Kidney (tissue), 14 donors: ENCODE measurements around the gene PXYLP1. TPM values are rescaled to one million over a fixed set of nuclear protein-coding genes. Genes with fewer than 3 reads are reported as not detected.
A peak's percentile ranks its signal among the peaks of the same experiment; 100 is the strongest.

Experiments used
- DNase-seq, 5 donors: peaks; one replicate each; pipeline ENCODE4 v3.0.0-alpha.2; 2013 to 2020
- FAIRE-seq: peaks from 2 replicates; lab custom pipeline; 2012; peaks lifted over from hg19 to GRCh38; lab: Jason Lieb, UNC
- H3K27ac ChIP-seq, 2 donors: one replicate each; pipeline ENCODE4 v1.7.0; 2013; ENCODE audit warnings: low read depth in 2 of 2, low read length in 2 of 2, inconsistent platforms in 1 of 2
- H3K27me3 ChIP-seq: one replicate; pipeline ENCODE4 v1.7.1; 2013; ENCODE audit warnings: low read length, inconsistent platforms; ENCODE audit not compliant: control insufficient read depth, insufficient read depth
- H3K36me3 ChIP-seq, 3 donors: one replicate each; pipeline versions ENCODE4 v1.7.0 to v1.7.1; 2013; ENCODE audit warnings: low read length in 3 of 3, control low read depth in 1 of 3, inconsistent platforms in 1 of 3; ENCODE audit not compliant: insufficient read depth in 3 of 3, control insufficient read depth in 2 of 3
- H3K4me1 ChIP-seq, 3 donors: one replicate each; pipeline versions ENCODE4 v1.7.0 to v1.7.1; 2013; ENCODE audit warnings: low read length in 3 of 3, inconsistent platforms in 1 of 3, low read depth in 1 of 3; ENCODE audit not compliant: control insufficient read depth in 2 of 3, insufficient read depth in 2 of 3
- H3K4me3 ChIP-seq, 3 donors: one replicate each; pipeline versions ENCODE4 v1.7.0 to v1.8.1; 2013; ENCODE audit warnings: low read length in 3 of 3, control low read depth in 1 of 3, inconsistent platforms in 1 of 3
- H3K9ac ChIP-seq, 3 donors: one replicate each; pipeline versions ENCODE4 v1.7.0 to v1.7.1; 2013; ENCODE audit warnings: low read length in 3 of 3, control low read depth in 1 of 3, inconsistent platforms in 1 of 3
- H3K9me3 ChIP-seq, 3 donors: one replicate each; pipeline versions ENCODE4 v1.7.0 to v1.7.1; 2013; ENCODE audit warnings: low read length in 3 of 3, control low read depth in 1 of 3, inconsistent platforms in 1 of 3; ENCODE audit not compliant: control insufficient read depth in 2 of 3, insufficient read depth in 1 of 3
- CTCF ChIP-seq: IDR thresholded peaks from 3 replicates; pipeline ENCODE4 v1.5.1; 2012; ENCODE audit warnings: mild to moderate bottlenecking, moderate library complexity, borderline replicate concordance; ENCODE audit not compliant: insufficient read depth; ENCODE audit errors: extremely low read depth
- intact Hi-C: fragments of 100-400 bp; cut with DNase I; formaldehyde crosslinking; loops from one replicate; pipeline ENCODE4 v1.11.1; 2022
- polyA plus RNA-seq: library from polyadenylated mRNA; stranded (reverse); fragments of 350-450 nt; fragmentation: Illumina TruSeq; extraction: RNeasy Lipid Tissue Mini Kit (QIAGEN cat#74804); gene quantifications from one replicate; pipeline ENCODE4 v1.2.3, GENCODE V29; 2014; ENCODE audit warnings: low read depth, low replicate concordance; ENCODE audit not compliant: insufficient read depth
- total RNA-seq: library from RNA; stranded (reverse); fragmentation: NEBNext Ultra II Directional; extraction: Animal tissue kit (Norgen Biotek cat#: 25700); gene quantifications from one replicate; pipeline ENCODE4 v1.2.1, GENCODE V29; 2021
- donor health status: control.
- donor health status: control.
- donor health status: control.
- donor health status: control.
- donor health status: control.
- donor health status: DM: yes; HTN: yes; CAD: no.
- donor health status: Normal renal cell carcinoma (clear cell type).

The PXYLP1 gene
- total and polyA plus RNA-seq, 2 donors from 2014 or later, result 5.4 to 11.9 TPM

- H3K9ac ChIP-seq, result no peak overlapping the region
- H3K4me3 ChIP-seq, result no peak overlapping the region
- no peak for FAIRE-seq
- peaks cover 0 to 8% (median under 1%) of the 10 kb centered on the region in 3 donors for H3K4me1 ChIP-seq
- TF ChIP-seq CTCF, result no peak
- no peaks in the 10 kb centered on the region for H3K9me3 ChIP-seq
- no peak for DNase-seq
- no peaks in the 10 kb centered on the region for H3K27me3 ChIP-seq
- no peak overlapping the region for H3K27ac ChIP-seq
- H3K36me3 ChIP-seq, result no peaks in the 10 kb centered on the region
- intact Hi-C loops, result loop anchor here (10.0 kb wide), 1 partner anchor 148 kb away; no protein-coding TSS in a partner anchor
Measured at GRCh38 chr3:141306922-141307321, 75.3 kb downstream of the PXYLP1 start.

- no peak for FAIRE-seq
- no peaks in the 10 kb centered on the region for H3K27me3 ChIP-seq
- no peak overlapping the region for H3K9ac ChIP-seq
- DNase-seq, result no peak
- intact Hi-C loops, result loop anchor here (10.0 kb wide), 1 partner anchor 147 kb away; no protein-coding TSS in a partner anchor
- no peaks in the 10 kb centered on the region for H3K9me3 ChIP-seq
- no peak for TF ChIP-seq CTCF
- no peak overlapping the region for H3K27ac ChIP-seq
- H3K4me3 ChIP-seq, result no peak overlapping the region
- peaks cover 0 to 13% (median 6%) of the 10 kb centered on the region in 3 donors for H3K4me1 ChIP-seq
- H3K36me3 ChIP-seq, result no peaks in the 10 kb centered on the region
Measured at GRCh38 chr3:141307351-141308059, 75.9 kb downstream of the PXYLP1 start.

- Histone ChIP-seq H3K36me3 (no peaks in the 10 kb centered on the region), H3K27me3 (no peaks in the 10 kb centered on the region), H3K9ac (no peak overlapping the region), H3K9me3 (no peaks in the 10 kb centered on the region), H3K4me3 (no peak overlapping the region), H3K4me1 (peaks cover 0 to 16% (median 9%) of the 10 kb centered on the region in 3 donors), H3K27ac (no peak overlapping the region)
- peak; percentile 70 for TF ChIP-seq CTCF
- intact Hi-C loops, result loop anchor here (10.0 kb wide), 1 partner anchor 146 kb away; no protein-coding TSS in a partner anchor
- FAIRE-seq, result no peak
- DNase-seq, result peak; percentile 72 to 85 (median 72)
Measured at GRCh38 chr3:141308588-141309218, 77.1 kb downstream of the PXYLP1 start.
